Suprapubic skin (tissue), 3 donors: ENCODE results near the gene MYO7A.

Experiments used
- EP300 ChIP-seq: sonication (generic); formaldehyde crosslinking; IDR thresholded peaks from one replicate; pipeline ENCODE4 v1.6.1; 2017; ENCODE audit warnings: antibody characterized with exemption
- TF ChIP-seq, protein P1 (sequence below), 2 donors: fragments of 200-600 bp in 1 of 2; fragments of 450-650 bp in 1 of 2; sonication (generic) in 1 of 2; IDR thresholded peaks; one replicate each; pipeline ENCODE4 v1.5.1; 2016 to 2019; ENCODE audit warnings: antibody characterized with exemption in 2 of 2, mild to moderate bottlenecking in 1 of 2, moderate library complexity in 1 of 2

- TF ChIP-seq EP300, result no peak
- TF ChIP-seq, protein P1, sequence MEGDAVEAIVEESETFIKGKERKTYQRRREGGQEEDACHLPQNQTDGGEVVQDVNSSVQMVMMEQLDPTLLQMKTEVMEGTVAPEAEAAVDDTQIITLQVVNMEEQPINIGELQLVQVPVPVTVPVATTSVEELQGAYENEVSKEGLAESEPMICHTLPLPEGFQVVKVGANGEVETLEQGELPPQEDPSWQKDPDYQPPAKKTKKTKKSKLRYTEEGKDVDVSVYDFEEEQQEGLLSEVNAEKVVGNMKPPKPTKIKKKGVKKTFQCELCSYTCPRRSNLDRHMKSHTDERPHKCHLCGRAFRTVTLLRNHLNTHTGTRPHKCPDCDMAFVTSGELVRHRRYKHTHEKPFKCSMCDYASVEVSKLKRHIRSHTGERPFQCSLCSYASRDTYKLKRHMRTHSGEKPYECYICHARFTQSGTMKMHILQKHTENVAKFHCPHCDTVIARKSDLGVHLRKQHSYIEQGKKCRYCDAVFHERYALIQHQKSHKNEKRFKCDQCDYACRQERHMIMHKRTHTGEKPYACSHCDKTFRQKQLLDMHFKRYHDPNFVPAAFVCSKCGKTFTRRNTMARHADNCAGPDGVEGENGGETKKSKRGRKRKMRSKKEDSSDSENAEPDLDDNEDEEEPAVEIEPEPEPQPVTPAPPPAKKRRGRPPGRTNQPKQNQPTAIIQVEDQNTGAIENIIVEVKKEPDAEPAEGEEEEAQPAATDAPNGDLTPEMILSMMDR (IDR thresholded peaks at IDR 0.05), result no peak
These were observed 13.4 kb downstream of the MYO7A start for GRCh38 chr11:77141475-77141874.
